GM19467 (cell line): ENCODE results near the gene CTNNA2.

ENCODE experiments used
- ATAC-seq: cut with Tn5 transposase; IDR thresholded peaks from one replicate; pipeline ENCODE4 v1.9.1; 2021; ENCODE audit warnings: mild to moderate bottlenecking, moderate library complexity; ENCODE audit not compliant: unreplicated experiment

The CTNNA2 gene

DNA sequence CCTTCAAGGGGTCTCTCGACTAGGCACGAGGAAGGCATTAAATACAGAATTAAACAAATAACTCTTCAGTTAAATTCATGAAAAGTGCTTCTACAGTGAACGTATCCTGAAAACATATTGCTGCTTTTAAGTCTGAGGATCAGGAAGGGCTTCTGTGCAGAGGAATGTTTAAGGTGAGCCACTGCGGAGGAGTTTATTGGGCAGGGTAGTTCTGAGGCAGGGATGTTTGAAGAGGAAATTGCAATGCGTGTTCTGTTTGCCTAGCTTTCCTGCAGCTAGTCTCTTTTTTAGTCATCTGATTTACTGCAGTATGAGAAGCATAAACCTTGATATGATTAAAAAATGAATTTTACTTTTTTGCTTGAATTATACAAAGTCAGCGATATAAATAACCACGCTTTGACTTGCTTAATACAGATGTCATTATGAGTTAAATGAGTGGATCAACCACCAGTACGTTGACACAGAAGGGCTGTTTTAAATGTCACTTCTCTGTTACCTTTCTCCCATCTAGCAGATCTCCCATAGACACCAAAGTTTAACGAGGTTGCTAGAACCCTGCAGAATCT, 98.7 kb downstream of the CTNNA2 start:
- no peak for ATAC-seq

- ATAC-seq, result no peak
Measured at GRCh38 chr2:79612999-79613398, 100.1 kb downstream of the CTNNA2 start.

DNA sequence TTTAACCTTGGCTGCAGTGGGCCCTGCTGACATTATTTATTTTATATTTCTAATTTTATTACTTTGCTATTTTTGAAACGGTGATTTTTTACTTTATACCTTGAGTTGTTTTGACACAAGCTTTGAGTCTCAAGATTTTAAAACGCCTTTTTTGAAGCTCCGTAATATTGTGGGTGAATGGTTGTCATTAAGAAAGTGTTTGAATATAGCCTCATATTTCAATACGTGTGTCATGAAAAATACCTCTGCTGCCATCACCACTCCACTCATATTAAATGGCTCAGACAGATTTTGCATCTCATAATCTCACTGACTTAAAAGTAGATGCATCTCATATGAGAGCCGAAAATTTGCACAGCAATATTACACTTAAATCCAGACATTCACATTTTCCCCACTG, 106.6 kb downstream of the CTNNA2 start:
- no peak for ATAC-seq

GRCh38 chr2:79619976-79620375, 107.1 kb downstream of the CTNNA2 start:
- ATAC-seq, result no peak

DNA sequence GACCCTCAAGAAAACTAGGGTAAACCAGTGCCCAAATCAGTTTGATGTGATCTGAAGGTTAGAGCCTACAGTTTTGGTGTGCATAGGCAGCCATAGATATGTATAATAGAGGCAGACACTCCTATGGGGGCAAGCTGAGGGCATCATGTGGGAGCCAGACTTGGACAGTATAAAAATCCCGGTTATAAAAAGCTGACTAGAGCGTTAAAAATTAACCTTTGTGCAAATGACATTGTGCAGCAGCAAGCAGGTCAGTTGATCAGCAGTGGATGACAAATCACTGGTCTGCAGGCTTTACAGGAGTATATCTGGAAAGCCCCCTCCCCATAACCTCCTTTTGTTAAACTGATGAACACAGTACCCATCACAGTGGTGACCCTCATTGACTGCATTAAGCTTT, 107.8 kb downstream of the CTNNA2 start:
- ATAC-seq, result no peak

GRCh38 chr2:79621252-79621651, 108.4 kb downstream of the CTNNA2 start:
- no peak for ATAC-seq

- ATAC-seq, result no peak
Measured at GRCh38 chr2:79621755-79622154, 108.9 kb downstream of the CTNNA2 start.

DNA sequence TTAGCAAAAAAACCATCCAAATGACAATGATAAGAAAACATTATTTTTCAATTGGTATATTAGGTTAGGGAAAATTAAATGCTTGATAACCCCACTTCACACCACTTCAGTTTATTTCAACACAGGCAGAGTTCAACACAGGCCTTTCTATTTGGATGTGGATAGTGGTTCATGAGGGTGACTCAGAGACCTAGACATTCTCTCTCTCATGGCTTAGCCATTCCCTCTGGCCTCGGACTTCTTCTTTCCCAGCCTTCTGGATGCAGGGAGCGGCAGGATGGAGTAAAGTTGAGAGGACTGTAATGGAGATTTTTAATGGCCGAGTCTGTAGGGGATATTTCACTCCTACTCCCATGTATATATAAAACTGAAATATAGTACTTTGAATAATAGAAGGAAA, 109.7 kb downstream of the CTNNA2 start:
- ATAC-seq, result no peak

GRCh38 chr2:79627237-79627636, 114.4 kb downstream of the CTNNA2 start:
- ATAC-seq, result no peak

DNA sequence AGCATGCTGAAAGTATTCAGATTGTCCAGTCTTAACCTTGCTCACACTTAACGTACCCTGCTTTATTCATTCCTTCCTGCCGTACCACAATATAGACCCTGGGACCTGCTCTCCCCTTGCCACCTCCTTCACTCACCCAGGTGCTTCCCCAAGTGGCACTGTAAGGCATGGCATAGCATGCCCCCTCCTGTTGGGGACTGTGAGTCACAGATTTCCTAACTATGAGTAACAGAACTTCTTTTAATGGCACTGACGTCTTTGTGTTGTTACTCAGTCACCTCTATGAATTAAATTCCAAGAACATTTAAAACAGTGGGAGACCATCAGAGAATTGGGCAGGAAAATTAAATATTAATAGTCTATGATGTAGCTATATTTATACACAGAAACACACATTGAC, 117.2 kb downstream of the CTNNA2 start:
- ATAC-seq, result no peak

DNA sequence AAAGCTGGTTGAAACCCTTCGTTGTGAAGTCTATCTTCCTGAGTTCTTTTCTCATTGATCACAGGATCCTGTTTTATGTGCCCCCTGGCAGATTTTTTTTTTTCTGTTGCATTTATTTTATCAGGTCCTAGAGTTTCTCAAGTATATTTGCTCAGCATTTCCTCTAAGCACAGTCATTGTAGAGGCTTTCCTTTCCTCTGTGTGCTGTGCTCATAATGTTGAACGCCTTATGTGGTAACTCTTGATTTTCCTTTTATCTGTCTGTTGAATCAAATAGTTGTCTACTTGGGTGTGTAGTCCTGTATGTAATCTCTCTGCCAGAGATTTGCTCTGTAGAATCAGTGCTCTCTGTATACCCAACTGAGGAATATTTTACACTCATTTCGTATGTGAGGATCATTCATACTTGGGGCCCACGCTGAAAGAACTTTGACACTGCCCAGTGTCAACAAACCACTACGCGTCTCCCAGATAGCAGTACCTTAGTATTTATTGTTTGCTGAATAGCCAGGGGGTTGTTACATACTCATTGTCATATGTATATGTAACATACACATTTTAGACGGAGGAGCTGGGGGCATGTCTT, 118.2 kb downstream of the CTNNA2 start:
- no peak for ATAC-seq

- ATAC-seq, result no peak
Measured at GRCh38 chr2:79638410-79638809, 125.6 kb downstream of the CTNNA2 start.

- ATAC-seq, result no peak
Measured at GRCh38 chr2:79638954-79639353, 126.1 kb downstream of the CTNNA2 start.

GRCh38 chr2:79640001-79640400, 127.2 kb downstream of the CTNNA2 start:
- no peak for ATAC-seq

DNA sequence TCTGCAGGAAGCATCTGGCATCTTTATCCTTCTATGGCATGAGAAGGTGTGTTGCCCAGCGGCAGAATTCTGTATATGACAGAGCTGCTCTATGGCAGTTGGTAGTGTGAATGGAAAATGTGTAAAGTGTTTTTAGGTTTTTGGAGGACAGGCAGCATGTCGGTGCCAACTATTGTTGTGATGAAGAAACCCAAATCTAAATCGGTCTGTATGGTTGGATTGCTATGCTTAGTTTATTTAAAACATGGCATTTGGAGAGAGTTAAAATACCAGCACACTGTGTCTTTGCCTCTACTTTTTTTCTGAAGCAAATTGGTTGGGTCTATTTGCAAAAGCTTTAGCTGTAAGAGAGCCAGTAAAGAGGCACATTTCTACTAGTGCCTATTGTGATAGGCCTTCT, 136.7 kb downstream of the CTNNA2 start:
- no peak for ATAC-seq

GRCh38 chr2:79660557-79660956, 147.7 kb downstream of the CTNNA2 start:
- no peak for ATAC-seq

GRCh38 chr2:79665091-79665490, 152.2 kb downstream of the CTNNA2 start:
- ATAC-seq, result no peak

- no peak for ATAC-seq
Measured at GRCh38 chr2:79666430-79666829, 153.6 kb downstream of the CTNNA2 start.

DNA sequence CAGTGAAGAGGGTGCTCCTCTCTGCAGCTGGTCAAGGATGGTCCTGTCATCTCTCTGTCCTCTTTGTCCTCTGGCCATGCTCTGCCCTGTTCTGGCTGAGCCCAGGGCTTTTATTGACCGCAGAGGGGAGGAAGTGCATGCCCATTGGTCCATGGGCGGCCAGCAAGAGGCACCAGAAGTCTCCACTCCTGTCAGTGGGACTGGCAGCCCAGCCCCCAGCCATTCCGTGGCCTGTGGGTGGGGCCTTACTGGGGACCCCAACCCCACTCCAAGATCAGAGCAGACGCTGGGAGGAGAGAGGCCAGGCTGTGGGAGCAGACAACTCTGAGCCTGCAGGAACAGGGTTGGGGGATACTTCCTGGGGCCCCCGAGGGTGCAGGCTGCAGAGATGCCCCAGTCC, 156.9 kb downstream of the CTNNA2 start:
- ATAC-seq, result no peak

DNA sequence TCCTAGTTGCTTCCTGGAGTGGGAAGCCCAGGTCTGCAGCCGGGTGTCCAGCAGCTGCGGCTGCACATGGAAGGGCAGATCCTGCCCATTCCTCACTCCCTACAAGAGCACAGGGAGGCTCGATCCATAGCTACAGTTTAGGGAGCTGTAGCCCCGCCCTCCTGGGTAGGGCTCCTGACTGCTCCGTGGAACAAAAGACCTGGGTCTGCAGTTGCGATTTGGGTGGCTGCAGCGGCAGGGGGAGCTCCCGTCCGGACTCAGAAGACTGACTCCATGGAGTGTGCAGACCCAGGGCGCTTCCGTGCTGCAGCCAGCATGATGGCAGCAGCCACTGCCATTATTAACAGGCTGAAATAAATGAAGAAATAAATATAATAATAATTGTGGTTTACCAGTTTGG, 157.3 kb downstream of the CTNNA2 start:
- no peak for ATAC-seq

DNA sequence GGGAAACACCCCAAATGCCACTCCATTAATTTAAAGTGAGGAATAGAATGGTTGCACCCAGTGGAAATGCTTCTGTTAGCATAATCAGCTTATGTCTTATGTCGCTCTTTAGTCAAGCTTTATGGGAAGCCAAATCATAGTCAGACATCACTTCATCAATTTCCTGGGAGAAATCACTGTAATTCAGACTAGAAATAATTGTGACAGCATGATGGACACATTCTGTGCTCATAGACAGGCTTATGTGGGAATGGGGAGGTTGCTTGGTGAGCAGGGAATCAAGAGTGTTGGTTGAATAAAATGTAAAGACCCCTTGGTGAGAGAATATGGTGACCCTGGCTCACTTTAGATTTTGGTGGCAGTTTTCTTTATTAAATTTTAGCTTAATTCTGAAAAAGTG, 174.0 kb downstream of the CTNNA2 start:
- no peak for ATAC-seq

GRCh38 chr2:79695248-79695647, 182.4 kb downstream of the CTNNA2 start:
- no peak for ATAC-seq

DNA sequence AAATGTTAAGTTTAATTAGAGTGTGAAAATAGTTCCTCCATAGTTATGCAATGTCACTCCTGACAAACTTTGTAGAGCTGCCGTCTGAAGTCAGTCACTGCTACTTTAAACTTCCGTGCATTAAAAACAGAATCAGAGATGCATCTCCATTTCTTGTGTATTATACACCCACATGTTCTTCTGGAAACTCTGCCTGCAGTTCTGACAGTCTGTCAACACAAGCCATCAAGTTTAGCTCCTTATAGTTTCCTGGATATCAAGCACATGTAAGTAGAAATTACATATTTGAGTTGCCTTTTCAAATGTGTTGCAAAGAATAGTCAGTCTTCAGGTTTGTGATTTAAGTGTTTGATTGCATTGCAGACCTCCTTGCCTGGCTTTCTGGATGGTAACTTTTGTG, 184.3 kb downstream of the CTNNA2 start:
- no peak for ATAC-seq
